ENCODE results near the gene PPA1. TPM values are rescaled to one million over a fixed set of nuclear protein-coding genes. Genes with fewer than 3 reads are reported as not detected.

The PPA1 gene
- total RNA-seq, 1 experiment from 2014 or later = 180 TPM

DNA sequence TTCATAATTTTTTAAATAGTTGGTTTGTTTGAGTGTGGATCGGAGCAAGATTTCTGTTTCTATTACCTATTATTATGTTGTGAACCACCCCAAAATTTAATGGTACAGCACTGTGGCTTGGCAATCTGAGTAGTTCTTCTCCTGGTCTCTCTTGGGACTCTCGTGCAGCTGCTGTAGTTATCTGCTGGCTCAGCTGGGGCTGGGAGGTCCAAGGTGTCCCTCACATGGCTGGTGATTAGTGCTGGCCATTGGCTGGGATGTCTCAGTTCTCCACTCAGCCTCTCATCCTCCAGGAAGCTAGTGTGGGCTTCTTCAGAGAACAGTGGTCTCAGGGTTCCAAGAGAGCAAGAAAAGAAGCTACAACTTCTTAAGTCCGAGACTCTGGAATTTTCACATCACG, 35.1 kb upstream of the PPA1 start (continued):
- TF ChIP-seq, protein P1, sequence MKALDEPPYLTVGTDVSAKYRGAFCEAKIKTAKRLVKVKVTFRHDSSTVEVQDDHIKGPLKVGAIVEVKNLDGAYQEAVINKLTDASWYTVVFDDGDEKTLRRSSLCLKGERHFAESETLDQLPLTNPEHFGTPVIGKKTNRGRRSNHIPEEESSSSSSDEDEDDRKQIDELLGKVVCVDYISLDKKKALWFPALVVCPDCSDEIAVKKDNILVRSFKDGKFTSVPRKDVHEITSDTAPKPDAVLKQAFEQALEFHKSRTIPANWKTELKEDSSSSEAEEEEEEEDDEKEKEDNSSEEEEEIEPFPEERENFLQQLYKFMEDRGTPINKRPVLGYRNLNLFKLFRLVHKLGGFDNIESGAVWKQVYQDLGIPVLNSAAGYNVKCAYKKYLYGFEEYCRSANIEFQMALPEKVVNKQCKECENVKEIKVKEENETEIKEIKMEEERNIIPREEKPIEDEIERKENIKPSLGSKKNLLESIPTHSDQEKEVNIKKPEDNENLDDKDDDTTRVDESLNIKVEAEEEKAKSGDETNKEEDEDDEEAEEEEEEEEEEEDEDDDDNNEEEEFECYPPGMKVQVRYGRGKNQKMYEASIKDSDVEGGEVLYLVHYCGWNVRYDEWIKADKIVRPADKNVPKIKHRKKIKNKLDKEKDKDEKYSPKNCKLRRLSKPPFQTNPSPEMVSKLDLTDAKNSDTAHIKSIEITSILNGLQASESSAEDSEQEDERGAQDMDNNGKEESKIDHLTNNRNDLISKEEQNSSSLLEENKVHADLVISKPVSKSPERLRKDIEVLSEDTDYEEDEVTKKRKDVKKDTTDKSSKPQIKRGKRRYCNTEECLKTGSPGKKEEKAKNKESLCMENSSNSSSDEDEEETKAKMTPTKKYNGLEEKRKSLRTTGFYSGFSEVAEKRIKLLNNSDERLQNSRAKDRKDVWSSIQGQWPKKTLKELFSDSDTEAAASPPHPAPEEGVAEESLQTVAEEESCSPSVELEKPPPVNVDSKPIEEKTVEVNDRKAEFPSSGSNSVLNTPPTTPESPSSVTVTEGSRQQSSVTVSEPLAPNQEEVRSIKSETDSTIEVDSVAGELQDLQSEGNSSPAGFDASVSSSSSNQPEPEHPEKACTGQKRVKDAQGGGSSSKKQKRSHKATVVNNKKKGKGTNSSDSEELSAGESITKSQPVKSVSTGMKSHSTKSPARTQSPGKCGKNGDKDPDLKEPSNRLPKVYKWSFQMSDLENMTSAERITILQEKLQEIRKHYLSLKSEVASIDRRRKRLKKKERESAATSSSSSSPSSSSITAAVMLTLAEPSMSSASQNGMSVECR (CRISPR knock-in tag; IDR thresholded peaks at IDR 0.05; ENCODE audit: borderline replicate concordance) = no peak
- no peak for TF ChIP-seq ZNF138 (CRISPR knock-in tag; conservative IDR thresholded peaks at IDR 0.05)

DNA sequence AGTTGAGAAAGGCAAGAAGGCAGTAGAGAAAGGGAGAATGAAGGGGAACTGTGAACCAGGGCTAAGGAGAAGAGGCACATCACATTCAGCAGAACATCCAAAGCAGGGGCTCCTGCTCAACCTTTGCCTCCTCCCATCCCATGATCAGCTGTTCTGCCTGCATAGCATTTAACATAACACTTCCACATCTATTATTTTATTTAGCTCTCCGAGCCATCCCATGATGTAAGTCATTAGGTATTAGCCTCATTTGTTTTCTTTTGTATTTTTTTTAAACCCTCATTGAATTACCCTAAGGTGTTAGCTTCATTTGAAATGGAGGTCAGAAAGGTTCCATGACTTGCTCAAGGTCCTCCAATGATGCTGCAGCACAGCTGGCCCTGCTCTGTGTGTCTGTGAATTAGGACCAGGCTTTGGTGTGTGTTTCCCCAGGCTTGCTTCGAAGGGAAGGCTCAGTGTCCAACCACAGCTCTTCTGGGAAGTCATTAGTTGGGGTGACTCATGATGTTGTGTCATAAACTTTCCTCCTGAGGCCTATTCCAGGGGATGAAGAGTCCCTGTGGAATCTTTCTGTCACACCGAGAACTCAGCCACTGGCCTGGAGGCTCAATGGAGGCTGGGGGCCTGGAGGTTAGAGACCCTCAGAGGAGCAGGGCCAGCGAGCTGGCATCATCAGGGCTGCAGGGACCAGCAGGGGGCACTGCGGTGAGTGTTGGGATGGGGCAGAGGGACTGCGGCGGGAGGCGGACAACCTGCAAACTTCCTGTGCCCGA, 34.1 kb upstream of the PPA1 start:
- no peak overlapping the region for H3K27ac Mint-ChIP-seq
- no peaks in the 10 kb centered on the region for H3K36me3 Mint-ChIP-seq
- ATAC-seq = peak; percentile 56
- H3K4me3 Mint-ChIP-seq = no peak overlapping the region
- peaks cover 2% of the 10 kb centered on the region for H3K4me1 Mint-ChIP-seq
- H3K27me3 Mint-ChIP-seq (ENCODE audit: low read depth) = peaks cover 9% of the 10 kb centered on the region
- CTCF ChIA-PET = interaction anchor here (0.5 to 7.2 kb wide), 27 partner anchors 10 to 268 kb away, joined by 3 to 177 read pairs (median 4); partner anchors contain the start of genes LRRC20, NPFFR1, PPA1 and TYSND1
- DNase-seq (ENCODE audit: low spot score) = peak; percentile 79
- POLR2A ChIA-PET = no interaction called here
- peaks cover 3% of the 10 kb centered on the region for H3K9me3 Mint-ChIP-seq
- TF ChIP-seq, protein P2, sequence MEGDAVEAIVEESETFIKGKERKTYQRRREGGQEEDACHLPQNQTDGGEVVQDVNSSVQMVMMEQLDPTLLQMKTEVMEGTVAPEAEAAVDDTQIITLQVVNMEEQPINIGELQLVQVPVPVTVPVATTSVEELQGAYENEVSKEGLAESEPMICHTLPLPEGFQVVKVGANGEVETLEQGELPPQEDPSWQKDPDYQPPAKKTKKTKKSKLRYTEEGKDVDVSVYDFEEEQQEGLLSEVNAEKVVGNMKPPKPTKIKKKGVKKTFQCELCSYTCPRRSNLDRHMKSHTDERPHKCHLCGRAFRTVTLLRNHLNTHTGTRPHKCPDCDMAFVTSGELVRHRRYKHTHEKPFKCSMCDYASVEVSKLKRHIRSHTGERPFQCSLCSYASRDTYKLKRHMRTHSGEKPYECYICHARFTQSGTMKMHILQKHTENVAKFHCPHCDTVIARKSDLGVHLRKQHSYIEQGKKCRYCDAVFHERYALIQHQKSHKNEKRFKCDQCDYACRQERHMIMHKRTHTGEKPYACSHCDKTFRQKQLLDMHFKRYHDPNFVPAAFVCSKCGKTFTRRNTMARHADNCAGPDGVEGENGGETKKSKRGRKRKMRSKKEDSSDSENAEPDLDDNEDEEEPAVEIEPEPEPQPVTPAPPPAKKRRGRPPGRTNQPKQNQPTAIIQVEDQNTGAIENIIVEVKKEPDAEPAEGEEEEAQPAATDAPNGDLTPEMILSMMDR (IDR thresholded peaks at IDR 0.05) = peak; percentile 52
- TF ChIP-seq, protein P3, sequence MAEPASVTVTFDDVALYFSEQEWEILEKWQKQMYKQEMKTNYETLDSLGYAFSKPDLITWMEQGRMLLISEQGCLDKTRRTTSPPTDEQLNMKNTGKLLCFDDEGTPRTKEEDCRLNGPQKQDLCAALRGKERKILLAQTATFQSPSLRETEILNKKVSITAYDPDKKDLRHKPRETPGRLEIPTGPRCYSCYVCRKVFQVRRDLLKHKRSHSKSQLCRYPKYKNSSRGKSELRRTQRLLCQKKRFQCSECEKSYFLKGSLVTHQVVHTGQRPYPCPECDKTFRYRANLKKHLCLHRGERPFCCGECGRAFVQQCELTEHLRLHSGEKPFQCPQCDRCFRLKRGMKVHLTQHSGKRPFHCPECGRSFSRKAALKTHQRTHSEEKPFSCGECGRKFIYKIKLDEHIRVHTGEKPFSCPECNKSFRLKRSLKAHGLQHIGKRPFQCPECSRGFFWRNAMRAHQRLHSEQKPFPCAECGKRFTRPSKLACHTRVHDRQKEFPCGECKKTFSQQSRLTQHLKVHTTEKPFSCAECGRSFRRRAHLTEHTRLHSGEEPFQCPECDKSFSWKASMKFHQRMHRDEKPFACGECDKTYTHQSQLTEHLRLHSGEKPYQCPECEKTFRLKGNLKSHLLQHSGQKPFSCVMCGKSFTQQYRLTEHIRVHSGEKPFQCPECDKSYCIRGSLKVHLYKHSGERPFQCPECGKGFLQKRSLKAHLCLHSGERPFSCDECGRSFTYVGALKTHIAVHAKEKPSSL (CRISPR knock-in tag; conservative IDR thresholded peaks at IDR 0.05) = no peak
- TF ChIP-seq ZNF671 (CRISPR knock-in tag; IDR thresholded peaks at IDR 0.05) (no peak), MXD4 (CRISPR knock-in tag; IDR thresholded peaks at IDR 0.05; ENCODE audit: borderline replicate concordance) (no peak)

DNA sequence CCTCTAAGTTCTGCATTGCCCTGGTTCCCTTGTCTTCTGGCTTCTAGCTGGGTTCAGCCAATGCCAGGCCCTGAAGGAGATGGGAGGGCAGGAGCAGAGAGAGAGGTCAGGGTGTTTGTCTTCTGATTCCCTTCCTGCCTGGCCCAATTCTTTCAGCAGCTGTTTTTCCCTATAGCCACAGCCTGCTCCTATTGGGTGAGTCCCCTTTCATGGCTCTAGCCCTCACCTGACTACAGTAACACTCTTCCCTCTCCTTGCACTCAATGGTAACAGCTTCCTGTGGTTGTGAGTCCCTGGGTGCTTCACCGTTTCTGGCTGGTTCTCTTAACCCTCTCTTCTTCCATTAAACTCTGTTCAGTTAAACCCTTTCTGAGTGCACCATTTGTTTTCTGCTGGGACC, 33.5 kb upstream of the PPA1 start:
- POLR2A ChIA-PET = no interaction called here
- no peaks in the 10 kb centered on the region; the same call in 1 of the 2 replicates for H3K4me1 Mint-ChIP-seq
- peaks cover 8% of the 10 kb centered on the region for H3K9me3 Mint-ChIP-seq
- H3K27me3 Mint-ChIP-seq (ENCODE audit: low read depth) = peaks cover 9% of the 10 kb centered on the region
- H3K4me3 Mint-ChIP-seq = no peak overlapping the region
- ATAC-seq (no peak), DNase-seq (ENCODE audit: low spot score) (no peak)
- no peaks in the 10 kb centered on the region for H3K36me3 Mint-ChIP-seq
- H3K27ac Mint-ChIP-seq = no peak overlapping the region
- CTCF ChIA-PET = interaction anchor here (0.8 to 7.2 kb wide), 17 partner anchors 11 to 121 kb away, joined by 3 to 177 read pairs (median 7); partner anchors contain the start of genes LRRC20, NPFFR1, PPA1 and TYSND1
- TF ChIP-seq, protein P4, sequence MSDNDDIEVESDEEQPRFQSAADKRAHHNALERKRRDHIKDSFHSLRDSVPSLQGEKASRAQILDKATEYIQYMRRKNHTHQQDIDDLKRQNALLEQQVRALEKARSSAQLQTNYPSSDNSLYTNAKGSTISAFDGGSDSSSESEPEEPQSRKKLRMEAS (CRISPR knock-in tag; IDR thresholded peaks at IDR 0.05) = no peak
- no peak for TF ChIP-seq IRF2 (CRISPR knock-in tag; IDR thresholded peaks at IDR 0.05; ENCODE audit: borderline replicate concordance, low read depth)
- no peak for TF ChIP-seq ZNF423 (CRISPR knock-in tag; IDR thresholded peaks at IDR 0.05)
- TF ChIP-seq, protein P5, sequence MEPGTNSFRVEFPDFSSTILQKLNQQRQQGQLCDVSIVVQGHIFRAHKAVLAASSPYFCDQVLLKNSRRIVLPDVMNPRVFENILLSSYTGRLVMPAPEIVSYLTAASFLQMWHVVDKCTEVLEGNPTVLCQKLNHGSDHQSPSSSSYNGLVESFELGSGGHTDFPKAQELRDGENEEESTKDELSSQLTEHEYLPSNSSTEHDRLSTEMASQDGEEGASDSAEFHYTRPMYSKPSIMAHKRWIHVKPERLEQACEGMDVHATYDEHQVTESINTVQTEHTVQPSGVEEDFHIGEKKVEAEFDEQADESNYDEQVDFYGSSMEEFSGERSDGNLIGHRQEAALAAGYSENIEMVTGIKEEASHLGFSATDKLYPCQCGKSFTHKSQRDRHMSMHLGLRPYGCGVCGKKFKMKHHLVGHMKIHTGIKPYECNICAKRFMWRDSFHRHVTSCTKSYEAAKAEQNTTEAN (CRISPR knock-in tag; IDR thresholded peaks at IDR 0.05) = no peak
- no peak for TF ChIP-seq NR1H2 (CRISPR knock-in tag; IDR thresholded peaks at IDR 0.05)
- TF ChIP-seq MXD4 (CRISPR knock-in tag; IDR thresholded peaks at IDR 0.05; ENCODE audit: borderline replicate concordance) = no peak
- TF ChIP-seq, protein P3 (CRISPR knock-in tag; conservative IDR thresholded peaks at IDR 0.05) = no peak
- no peak for TF ChIP-seq NFE2L1 (CRISPR knock-in tag; IDR thresholded peaks at IDR 0.05)
- TF ChIP-seq, protein P6, sequence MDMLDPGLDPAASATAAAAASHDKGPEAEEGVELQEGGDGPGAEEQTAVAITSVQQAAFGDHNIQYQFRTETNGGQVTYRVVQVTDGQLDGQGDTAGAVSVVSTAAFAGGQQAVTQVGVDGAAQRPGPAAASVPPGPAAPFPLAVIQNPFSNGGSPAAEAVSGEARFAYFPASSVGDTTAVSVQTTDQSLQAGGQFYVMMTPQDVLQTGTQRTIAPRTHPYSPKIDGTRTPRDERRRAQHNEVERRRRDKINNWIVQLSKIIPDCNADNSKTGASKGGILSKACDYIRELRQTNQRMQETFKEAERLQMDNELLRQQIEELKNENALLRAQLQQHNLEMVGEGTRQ (CRISPR knock-in tag; IDR thresholded peaks at IDR 0.05) = no peak
